Type B pancreatic cell (in vitro differentiated cells): ENCODE measurements around the gene DLG1. TPM values are rescaled to one million over a fixed set of nuclear protein-coding genes. Genes with fewer than 3 reads are reported as not detected.
A peak's percentile ranks its signal among the peaks of the same experiment; 100 is the strongest.

Source experiments
- DNase-seq: peaks from one replicate; pipeline ENCODE4 v3.0.0; 2021; ENCODE audit warnings: mixed read lengths; ENCODE audit not compliant: unreplicated experiment; ENCODE audit errors: extremely low spot score
- H3K27ac Mint-ChIP-seq: 2 replicates; pipeline ENCODE4 v1.8.0; 2021; ENCODE audit warnings: mild to moderate bottlenecking, mixed read lengths
- H3K27me3 Mint-ChIP-seq: 2 replicates; pipeline ENCODE4 v1.8.0; 2021; ENCODE audit warnings: mixed read lengths
- H3K36me3 Mint-ChIP-seq: 2 replicates; pipeline ENCODE4 v1.8.0; 2021; ENCODE audit warnings: mixed read lengths
- H3K4me1 Mint-ChIP-seq: one replicate; pipeline ENCODE4 v1.8.0; 2021; ENCODE audit warnings: mixed read lengths; ENCODE audit not compliant: unreplicated experiment
- H3K4me3 Mint-ChIP-seq: 2 replicates; pipeline ENCODE4 v1.8.0; 2021; ENCODE audit warnings: mild to moderate bottlenecking, mixed read lengths
- H3K9me3 Mint-ChIP-seq: 2 replicates; pipeline ENCODE4 v1.8.0; 2021; ENCODE audit warnings: mixed read lengths
- CTCF ChIP-seq: fragments of 200-600 bp; sonication (generic); conservative IDR thresholded peaks from 2 replicates; pipeline ENCODE4 v1.5.0; 2021; ENCODE audit warnings: antibody characterized with exemption, mild to moderate bottlenecking
- total RNA-seq: library from RNA; stranded (reverse); gene quantifications from 2 replicates; pipeline ENCODE4 v1.2.1, GENCODE V29; 2021; ENCODE audit warnings: low replicate concordance

DLG1 gene
- total RNA-seq, 1 donor from 2014 or later: 95.9 TPM

GRCh38 chr3:197224034-197224444 lies 74.4 kb downstream of the DLG1 start:
- no peak overlapping the region for H3K4me3 Mint-ChIP-seq
- no peaks in the 10 kb centered on the region for H3K36me3 Mint-ChIP-seq
- H3K9me3 Mint-ChIP-seq: no peaks in the 10 kb centered on the region
- no peak for DNase-seq
- peak; percentile 83 for TF ChIP-seq CTCF
- peaks cover 38% of the 10 kb centered on the region for H3K4me1 Mint-ChIP-seq
- no peak overlapping the region for H3K27ac Mint-ChIP-seq
- no peaks in the 10 kb centered on the region for H3K27me3 Mint-ChIP-seq

- H3K4me1 Mint-ChIP-seq: peaks cover 31% of the 10 kb centered on the region
- no peaks in the 10 kb centered on the region for H3K9me3 Mint-ChIP-seq
- H3K27ac Mint-ChIP-seq: peak overlapping the region; percentile 50
- no peak overlapping the region for H3K4me3 Mint-ChIP-seq
- H3K36me3 Mint-ChIP-seq: no peaks in the 10 kb centered on the region
- H3K27me3 Mint-ChIP-seq: no peaks in the 10 kb centered on the region
- no peak for TF ChIP-seq CTCF
- DNase-seq: no peak
Measured at GRCh38 chr3:197222937-197223370, 75.5 kb downstream of the DLG1 start.

GRCh38 chr3:197219619-197220018 lies 78.8 kb downstream of the DLG1 start:
- Mint-ChIP-seq H3K27ac (no peak overlapping the region), H3K4me3 (no peak overlapping the region), H3K4me1 (peaks cover 21% of the 10 kb centered on the region), H3K27me3 (no peaks in the 10 kb centered on the region), H3K9me3 (no peaks in the 10 kb centered on the region), H3K36me3 (no peaks in the 10 kb centered on the region)
- no peak for TF ChIP-seq CTCF
- DNase-seq: no peak

GRCh38 chr3:197218210-197218609 lies 80.2 kb downstream of the DLG1 start:
- H3K27me3 Mint-ChIP-seq: no peaks in the 10 kb centered on the region

GRCh38 chr3:197216914-197217313 lies 81.5 kb downstream of the DLG1 start:
- no peaks in the 10 kb centered on the region for H3K9me3 Mint-ChIP-seq
- no peak overlapping the region for H3K27ac Mint-ChIP-seq
- no peak for DNase-seq
- no peak for TF ChIP-seq CTCF
- peaks cover 10% of the 10 kb centered on the region for H3K4me1 Mint-ChIP-seq
- H3K27me3 Mint-ChIP-seq: no peaks in the 10 kb centered on the region
- H3K36me3 Mint-ChIP-seq: peaks cover 7% of the 10 kb centered on the region
- no peak overlapping the region for H3K4me3 Mint-ChIP-seq

More at GRCh38 chr3:197218210-197218609, 80.2 kb downstream of the DLG1 start:
- H3K4me3 Mint-ChIP-seq: no peak overlapping the region
- no peak for TF ChIP-seq CTCF
- no peak overlapping the region for H3K27ac Mint-ChIP-seq
- H3K9me3 Mint-ChIP-seq: no peaks in the 10 kb centered on the region
- peaks cover 21% of the 10 kb centered on the region for H3K4me1 Mint-ChIP-seq
- no peaks in the 10 kb centered on the region for H3K36me3 Mint-ChIP-seq
- DNase-seq: no peak
